NCI-H1417 treated with DMSO at 0.1 percent for 48 hours (cell line): ENCODE data around the gene GRB10.

ENCODE experiments used
- DNase-seq: peaks from one replicate; lab custom pipeline; 2025; lab: John Stamatoyannopoulos, UW

GRB10 gene

GRCh38 chr7:50544992-50545391, 237.7 kb downstream of the GRB10 start:
- DNase-seq = no peak

GRCh38 chr7:50543776-50544442, 238.8 kb downstream of the GRB10 start:
- no peak for DNase-seq

GRCh38 chr7:50542132-50542531, 240.6 kb downstream of the GRB10 start:
- no peak for DNase-seq

GRCh38 chr7:50540785-50541579, 241.7 kb downstream of the GRB10 start:
- no peak for DNase-seq
